NCI-H1105 (cell line): ENCODE data around the gene ACO2.
"Not testable (repeated sequence)": the region's sequence is repeated elsewhere in the genome, so short reads cannot be mapped to it uniquely, and the experiment has no call there.

ENCODE experiments used
- DNase-seq: peaks from one replicate; lab custom pipeline; 2025; lab: John Stamatoyannopoulos, UW

Gene ACO2

GRCh38 chr22:41540365-41540764 is 71.4 kb downstream of the ACO2 start:
- DNase-seq, result no peak

GRCh38 chr22:41541484-41541883 is 72.6 kb downstream of the ACO2 start:
- no peak for DNase-seq

DNA sequence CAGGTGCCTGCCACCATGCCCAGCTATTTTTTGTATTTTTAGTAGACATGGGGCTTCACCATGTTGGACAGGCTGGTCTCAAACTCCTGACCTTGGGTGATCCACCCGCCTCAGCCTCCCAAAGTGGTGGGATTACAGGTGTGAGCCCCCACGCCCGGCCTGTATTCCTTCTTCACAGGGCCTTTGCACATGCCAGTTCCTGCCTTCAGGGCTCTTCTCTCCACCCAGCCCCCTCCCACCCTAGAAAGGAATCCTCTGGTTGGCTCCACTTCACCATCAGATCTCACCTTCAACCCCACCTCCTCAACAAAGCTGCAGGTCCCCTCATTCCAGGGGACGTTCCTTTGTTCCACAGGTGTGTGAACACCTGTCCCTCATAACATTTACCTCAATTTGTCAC is 73.3 kb downstream of the ACO2 start:
- no peak for DNase-seq

- DNase-seq, result peak; percentile 95
These were observed 75.1 kb downstream of the ACO2 start, which contains the start of gene POLR3H for GRCh38 chr22:41543854-41544670. Gene POLR3H, minus strand, starts transcription at chr22:41544470. Its CDS starts 369 bp downstream, at chr22:41544101.

DNA sequence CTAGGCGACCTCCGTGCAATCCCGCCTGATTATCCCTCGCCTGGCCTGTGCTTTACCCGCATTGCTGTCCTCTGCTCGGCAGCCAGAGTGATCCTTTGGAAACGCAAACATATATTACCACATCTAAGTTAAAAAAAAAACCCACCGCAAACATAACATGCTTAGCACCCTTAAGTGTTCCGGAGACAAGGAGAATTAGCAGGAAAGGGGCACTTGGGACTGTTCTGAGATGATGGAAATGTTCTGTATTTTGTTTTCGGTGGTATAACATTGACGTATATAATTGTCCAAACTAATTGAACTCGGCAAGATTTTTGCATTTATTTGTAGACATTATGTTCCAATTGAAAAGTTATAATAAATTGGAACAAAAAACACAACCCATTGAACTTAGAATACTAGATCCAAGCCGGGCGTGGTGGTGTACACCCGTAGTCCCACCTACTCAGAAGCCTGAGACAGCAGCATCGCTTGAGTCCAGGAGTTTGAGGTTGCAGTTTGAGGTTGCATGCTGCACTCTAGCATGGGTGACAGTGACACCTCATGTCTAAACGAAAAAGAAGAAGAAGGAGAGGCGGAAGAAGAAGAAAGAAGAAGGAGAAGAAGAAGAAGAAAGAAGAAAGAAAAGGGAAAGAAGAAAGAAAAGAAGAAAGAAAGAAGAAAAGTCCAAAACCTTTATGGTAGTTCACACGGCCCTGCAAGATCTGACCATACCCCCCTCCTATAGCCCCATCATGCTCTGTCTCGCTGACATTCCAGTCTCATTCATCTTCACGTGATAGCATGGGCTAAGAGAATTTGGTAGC is 76.0 kb downstream of the ACO2 start:
- DNase-seq, result no peak

GRCh38 chr22:41548830-41549211 is 79.9 kb downstream of the ACO2 start:
- DNase-seq, result no peak

DNA sequence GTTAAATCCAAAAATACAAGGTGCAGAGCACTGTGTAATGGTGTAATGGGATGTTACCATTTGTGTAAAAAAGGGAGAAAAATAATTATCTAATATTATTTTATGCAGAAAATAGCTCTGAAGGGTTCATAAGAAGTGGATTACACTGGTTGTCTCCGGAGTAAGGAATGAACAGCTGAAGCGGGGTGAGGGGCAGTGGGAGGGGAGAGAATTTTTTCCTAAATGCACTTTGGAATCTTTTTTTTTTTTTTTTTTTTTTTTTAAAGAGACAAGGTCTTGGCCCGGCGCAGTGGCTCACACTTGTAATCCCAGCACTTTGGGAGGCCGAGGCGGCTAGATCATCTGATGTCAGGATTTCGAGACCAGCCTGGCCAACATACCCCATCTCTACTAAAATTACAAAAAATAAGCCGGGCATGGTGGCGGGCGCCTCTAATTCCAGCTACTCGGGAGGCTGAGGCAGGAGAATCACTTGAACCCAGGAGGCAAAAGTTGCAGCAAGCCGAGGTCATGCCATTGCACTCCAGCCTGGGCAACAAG is 82.1 kb downstream of the ACO2 start:
- no peak for DNase-seq

DNA sequence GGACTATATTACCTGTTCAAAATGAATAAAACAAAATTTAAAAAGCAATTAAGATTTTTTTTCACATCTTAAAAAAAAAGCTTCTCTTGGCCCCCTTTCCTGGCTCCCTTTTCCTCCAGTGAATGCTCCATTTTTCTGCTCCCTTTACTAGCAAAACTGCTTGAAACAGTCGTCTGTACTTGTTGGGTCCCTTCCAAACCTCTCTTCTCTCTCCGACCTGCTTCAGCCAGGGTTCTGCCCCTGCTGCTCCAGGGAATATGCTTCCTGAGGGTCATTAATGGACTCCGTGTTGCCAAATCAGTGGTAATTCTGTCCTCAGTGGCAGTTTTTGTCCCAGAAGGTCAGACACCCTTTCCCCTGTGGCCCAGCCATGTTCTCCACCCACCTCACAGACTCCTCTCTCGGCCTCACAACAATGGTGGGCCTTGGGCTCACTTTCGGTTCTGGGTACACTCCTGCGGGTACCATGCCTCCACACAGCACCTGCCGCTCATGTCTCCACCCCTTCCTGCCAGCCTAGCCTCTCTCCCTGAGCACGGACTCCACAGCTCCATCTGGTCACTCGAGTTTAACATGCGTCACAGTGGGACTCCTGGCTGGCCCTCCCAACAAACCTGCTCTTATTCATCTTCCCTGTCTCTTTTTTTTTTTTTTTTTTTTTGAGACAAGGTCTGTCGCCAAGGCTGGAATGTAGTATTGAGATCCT is 83.1 kb downstream of the ACO2 start:
- DNase-seq, result no peak

- DNase-seq, result no peak
These were observed 86.5 kb downstream of the ACO2 start for GRCh38 chr22:41555325-41555982.

DNA sequence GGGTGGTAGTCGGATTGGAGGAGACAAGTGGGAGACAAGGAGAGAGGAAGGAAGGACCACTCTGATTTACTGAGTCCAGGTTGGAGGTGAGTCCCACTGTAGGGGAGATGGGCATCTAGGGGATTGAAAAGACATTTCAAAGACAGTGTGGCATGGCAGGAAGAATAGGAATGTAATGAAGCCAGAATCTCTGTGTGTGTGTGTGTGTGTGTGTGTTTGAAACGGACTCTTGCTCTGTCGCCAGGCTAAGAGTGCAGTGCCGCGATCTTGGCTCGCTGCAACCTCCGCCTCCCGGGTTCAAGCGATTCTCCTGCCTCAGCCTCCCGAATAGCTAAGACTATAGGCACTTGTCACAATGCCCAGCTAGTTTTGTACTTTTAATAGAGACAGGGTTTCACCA is 87.6 kb downstream of the ACO2 start:
- no peak for DNase-seq

DNA sequence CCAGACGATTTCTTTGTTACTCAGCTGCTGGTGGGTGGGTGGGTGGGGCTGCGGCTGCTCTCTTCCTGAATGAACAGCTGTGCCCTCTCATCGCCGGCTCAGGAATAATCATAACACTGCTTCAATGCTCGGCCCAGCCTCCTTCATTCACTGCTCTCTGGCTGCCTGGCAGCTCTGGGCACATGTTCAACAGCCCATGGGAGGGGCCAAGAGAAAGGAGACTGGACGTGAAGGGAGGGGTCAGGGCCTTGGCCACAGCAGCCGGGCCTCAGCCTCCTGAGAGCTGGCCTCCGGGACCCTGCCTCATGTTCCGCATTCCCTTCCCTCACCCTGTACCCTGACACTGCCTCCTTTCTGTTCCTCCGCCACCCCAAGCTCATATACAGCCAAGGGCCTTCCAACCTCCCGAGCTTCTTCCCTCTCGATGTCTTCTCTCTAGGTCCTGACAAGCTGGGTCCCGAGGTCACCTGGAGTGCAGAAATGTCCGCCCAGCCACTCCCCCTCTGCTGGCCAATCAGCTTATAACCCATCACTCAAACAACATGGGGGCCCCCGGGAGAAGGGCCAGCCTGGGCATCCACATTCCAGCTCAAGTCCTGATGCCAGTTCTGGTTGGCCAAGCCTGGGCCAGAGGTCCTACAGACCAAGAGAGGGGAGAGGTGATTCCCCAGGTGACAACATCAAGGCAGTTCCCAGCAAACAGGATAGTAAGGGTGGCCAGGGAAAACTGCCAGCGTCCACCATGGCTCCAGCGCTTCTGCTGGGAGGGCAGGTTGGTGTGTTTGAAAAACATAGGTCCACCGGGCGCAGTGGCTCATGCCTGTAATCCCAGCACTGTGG is 88.7 kb downstream of the ACO2 start:
- no peak for DNase-seq

DNA sequence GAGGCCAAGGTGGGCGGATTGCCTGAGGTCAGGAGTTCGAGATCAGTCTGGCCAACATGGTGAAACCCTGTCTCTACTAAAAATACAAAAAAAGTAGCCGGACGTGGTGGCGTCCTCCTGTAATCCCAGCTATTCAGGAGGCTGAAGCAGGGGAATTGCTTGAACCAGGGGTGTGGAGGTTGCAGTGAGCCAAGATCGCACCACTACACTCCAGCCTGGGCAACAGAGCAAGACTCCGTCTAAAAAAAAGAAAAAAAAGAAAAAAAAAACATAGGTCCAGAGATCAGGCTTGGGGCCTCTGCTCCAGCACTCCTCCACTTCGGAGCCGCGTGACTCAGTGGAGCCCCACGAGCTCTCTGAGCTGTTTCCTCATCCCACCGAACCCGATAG is 89.3 kb downstream of the ACO2 start:
- DNase-seq, result not testable (repeated sequence)

- no peak for DNase-seq
These were observed 91.2 kb downstream of the ACO2 start for GRCh38 chr22:41560095-41560471.

DNA sequence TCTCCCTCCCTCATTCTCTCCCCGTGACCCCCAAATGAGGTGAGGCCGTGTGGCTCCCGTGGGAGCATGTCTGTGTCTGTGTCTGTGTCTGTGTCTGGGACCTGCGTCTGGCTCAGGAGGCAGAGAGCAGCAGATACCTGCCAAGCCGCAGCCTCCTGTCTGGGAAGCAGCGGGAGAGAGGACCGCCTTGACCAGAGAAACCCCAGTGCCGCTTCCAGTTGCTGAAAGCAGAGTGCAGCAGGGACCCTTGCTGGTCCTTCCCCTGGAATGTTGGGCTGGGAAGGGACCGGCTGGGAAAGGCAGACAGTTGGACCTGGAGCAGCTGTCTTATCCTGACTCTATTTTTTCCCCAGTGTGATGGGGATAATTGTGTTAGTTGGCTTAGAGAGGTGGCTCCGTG is 92.4 kb downstream of the ACO2 start:
- no peak for DNase-seq

GRCh38 chr22:41561788-41562187 is 92.9 kb downstream of the ACO2 start:
- no peak for DNase-seq

- no peak for DNase-seq
These were observed 93.5 kb downstream of the ACO2 start for GRCh38 chr22:41562461-41562860.

DNA sequence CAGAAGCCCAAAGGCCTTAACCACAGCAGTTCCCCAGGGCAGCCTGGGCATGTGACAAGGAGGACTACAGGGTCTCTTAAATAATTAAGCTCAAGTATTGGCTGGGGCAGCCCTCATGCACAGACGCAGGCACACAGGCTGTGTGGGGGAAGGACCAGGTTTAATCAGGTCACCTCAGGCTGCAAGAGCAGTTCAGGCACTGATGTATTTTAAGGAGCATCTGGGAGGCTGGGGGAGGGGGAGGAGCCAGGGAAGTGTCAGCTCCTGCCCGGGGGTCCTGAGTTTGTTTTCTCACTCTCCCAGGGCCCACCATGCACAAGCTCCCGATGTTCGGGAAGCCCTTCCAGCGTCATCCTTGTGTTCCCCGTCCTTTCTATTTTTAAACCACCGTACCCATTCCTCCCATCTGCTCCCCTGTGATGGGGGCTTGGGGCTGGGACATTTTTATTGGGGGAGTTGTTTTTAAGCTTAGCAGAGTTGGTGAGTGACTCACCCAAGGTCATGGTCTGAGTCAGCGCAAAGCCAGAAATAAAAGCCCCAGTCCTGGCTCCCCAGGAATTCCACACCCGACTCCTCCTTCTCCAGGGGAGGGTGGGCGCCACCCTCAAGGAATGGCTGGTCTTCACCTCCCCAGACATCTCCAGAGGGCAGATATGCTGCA is 94.3 kb downstream of the ACO2 start:
- DNase-seq, result no peak

GRCh38 chr22:41564563-41564962 is 95.6 kb downstream of the ACO2 start:
- DNase-seq, result no peak

- no peak for DNase-seq
These were observed 96.6 kb downstream of the ACO2 start for GRCh38 chr22:41565403-41566054.

DNA sequence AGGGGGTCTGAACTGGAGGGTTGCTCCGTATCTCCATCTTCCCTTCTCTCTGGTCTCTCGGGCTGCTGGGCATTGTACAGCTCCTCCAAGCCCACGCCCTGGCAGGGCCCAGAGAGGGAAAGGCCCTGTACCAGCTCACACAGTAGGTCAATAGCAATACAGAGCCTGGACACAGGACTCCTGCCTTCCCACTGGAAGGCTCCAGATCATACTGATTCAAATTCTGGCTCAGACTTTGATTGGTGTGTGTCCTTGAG is 98.5 kb downstream of the ACO2 start:
- DNase-seq, result no peak
